Peyer's patch (tissue), 4 donors: ENCODE results near the gene TRPC6. TPM values are rescaled to one million over a fixed set of nuclear protein-coding genes. Genes with fewer than 3 reads are reported as not detected.

Source experiments
- DNase-seq, 3 donors: peaks; one replicate each; pipeline ENCODE4 v3.0.0-alpha.2; 2017 to 2019
- H3K27ac ChIP-seq, 4 donors: fragments of 200-600 bp; sonication (generic); one replicate each; pipeline ENCODE4 v1.5.1; 2016 to 2019
- H3K27me3 ChIP-seq, 2 donors: fragments of 200-600 bp; sonication (generic); one replicate each; pipeline ENCODE4 v1.5.1; 2019
- H3K36me3 ChIP-seq, 3 donors: fragments of 200-600 bp; sonication (generic); one replicate each; pipeline ENCODE4 v1.5.1; 2016 to 2019
- H3K4me1 ChIP-seq, 4 donors: fragments of 200-600 bp; sonication (generic); one replicate each; pipeline ENCODE4 v1.5.1; 2016 to 2019
- H3K4me3 ChIP-seq, 4 donors: fragments of 200-600 bp; sonication (generic); 1 replicate in 3 of 4; 2 replicates in 1 of 4; pipeline ENCODE4 v1.5.1; 2016 to 2019; ENCODE audit warnings: mild to moderate bottlenecking in 1 of 4
- H3K9me3 ChIP-seq, 4 donors: fragments of 200-600 bp; sonication (generic); one replicate each; pipeline ENCODE4 v1.5.1; 2016 to 2019; ENCODE audit warnings: mild to moderate bottlenecking in 1 of 4
- POLR2A ChIP-seq, 2 donors: fragments of 450-650 bp; IDR thresholded peaks; one replicate each; pipeline ENCODE4 v1.5.1; 2017; ENCODE audit warnings: antibody characterized with exemption in 2 of 2, mild to moderate bottlenecking in 2 of 2, moderate library complexity in 2 of 2
- total RNA-seq, 4 donors: library from RNA; depleted of rRNA; stranded (reverse); fragments of >200 nt; gene quantifications; one replicate each; pipeline ENCODE4 v1.1.0, GENCODE V29; 2016
- TF ChIP-seq, protein P1 (sequence below), 6 experiments: fragments of 450-650 bp in 4 of 6; fragments of 200-600 bp in 2 of 6; sonication (generic) in 1 of 6; IDR thresholded peaks; one replicate each; pipeline ENCODE4 v1.5.1; 2017 to 2019; ENCODE audit warnings: antibody characterized with exemption in 6 of 6, mild to moderate bottlenecking in 3 of 6, moderate library complexity in 1 of 6

Gene TRPC6
- total RNA-seq, 4 donors from 2014 or later, result 0.67 to 31.4 (median 1.4) TPM

DNA sequence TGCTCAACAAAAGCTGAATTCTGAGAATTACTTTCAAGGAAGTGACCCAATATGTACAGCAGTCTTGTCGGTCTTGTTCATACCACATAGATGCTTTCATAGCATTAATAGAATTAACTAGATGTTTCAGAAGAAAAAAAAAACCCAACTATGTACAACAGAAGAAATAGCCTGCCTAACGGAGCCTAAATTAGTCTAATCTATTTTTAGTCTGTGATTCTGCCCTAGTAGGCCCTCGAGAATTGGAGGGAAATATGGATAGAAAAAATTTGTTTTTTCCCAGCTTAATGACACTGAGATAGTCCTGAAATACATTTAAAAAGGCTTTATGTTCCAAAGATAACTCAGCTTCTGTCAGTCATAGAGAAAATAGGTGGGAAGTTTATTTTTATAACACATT, 17.1 kb upstream of the TRPC6 start:
- TF ChIP-seq, protein P1, sequence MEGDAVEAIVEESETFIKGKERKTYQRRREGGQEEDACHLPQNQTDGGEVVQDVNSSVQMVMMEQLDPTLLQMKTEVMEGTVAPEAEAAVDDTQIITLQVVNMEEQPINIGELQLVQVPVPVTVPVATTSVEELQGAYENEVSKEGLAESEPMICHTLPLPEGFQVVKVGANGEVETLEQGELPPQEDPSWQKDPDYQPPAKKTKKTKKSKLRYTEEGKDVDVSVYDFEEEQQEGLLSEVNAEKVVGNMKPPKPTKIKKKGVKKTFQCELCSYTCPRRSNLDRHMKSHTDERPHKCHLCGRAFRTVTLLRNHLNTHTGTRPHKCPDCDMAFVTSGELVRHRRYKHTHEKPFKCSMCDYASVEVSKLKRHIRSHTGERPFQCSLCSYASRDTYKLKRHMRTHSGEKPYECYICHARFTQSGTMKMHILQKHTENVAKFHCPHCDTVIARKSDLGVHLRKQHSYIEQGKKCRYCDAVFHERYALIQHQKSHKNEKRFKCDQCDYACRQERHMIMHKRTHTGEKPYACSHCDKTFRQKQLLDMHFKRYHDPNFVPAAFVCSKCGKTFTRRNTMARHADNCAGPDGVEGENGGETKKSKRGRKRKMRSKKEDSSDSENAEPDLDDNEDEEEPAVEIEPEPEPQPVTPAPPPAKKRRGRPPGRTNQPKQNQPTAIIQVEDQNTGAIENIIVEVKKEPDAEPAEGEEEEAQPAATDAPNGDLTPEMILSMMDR (IDR thresholded peaks at IDR 0.05), result no peak
- no peak for TF ChIP-seq POLR2A (IDR thresholded peaks at IDR 0.05)
- H3K27me3 ChIP-seq, result no peaks in the 10 kb centered on the region

DNA sequence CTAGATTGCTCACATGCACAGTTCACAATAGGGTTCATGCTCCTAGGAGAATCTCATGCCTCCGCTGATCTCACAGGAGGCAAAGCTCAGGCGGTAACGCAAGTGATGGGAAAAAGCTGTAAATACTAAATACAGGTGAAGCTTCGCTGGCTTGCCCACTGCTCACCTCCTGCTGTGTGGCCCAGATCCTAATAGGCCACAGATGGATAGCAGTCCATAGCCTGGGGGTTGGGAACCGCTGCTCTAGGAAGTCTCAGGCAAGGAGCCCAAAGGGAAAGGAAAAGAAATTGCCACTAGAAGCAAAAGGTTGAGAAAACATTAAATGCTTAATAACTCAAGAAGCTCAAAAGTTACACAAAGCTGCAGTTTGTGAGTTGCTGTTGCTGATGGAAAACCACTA, 3.2 kb upstream of the TRPC6 start:
- TF ChIP-seq, protein P1 (IDR thresholded peaks at IDR 0.05), result no peak
- TF ChIP-seq POLR2A (IDR thresholded peaks at IDR 0.05), result no peak
- Histone ChIP-seq H3K4me1 (no peaks in the 10 kb centered on the region), H3K27me3 (no peaks in the 10 kb centered on the region), H3K4me3 (no peak overlapping the region), H3K36me3 (no peaks in the 10 kb centered on the region), H3K9me3 (no peaks in the 10 kb centered on the region), H3K27ac (no peak overlapping the region)
- no peak for DNase-seq

More for the DNA sequence above, 17.1 kb upstream of the TRPC6 start:
- no peak overlapping the region for H3K4me3 ChIP-seq
- no peak for DNase-seq
- H3K27ac ChIP-seq, result no peak overlapping the region
- H3K9me3 ChIP-seq, result no peaks in the 10 kb centered on the region
- H3K4me1 ChIP-seq, result no peaks in the 10 kb centered on the region
- H3K36me3 ChIP-seq, result no peaks in the 10 kb centered on the region

- H3K27ac ChIP-seq, result no peak overlapping the region
- H3K27me3 ChIP-seq, result no peaks in the 10 kb centered on the region
- no peaks in the 10 kb centered on the region for H3K36me3 ChIP-seq
- no peak for TF ChIP-seq POLR2A (IDR thresholded peaks at IDR 0.05)
- TF ChIP-seq, protein P1 (IDR thresholded peaks at IDR 0.05), result no peak
- no peaks in the 10 kb centered on the region for H3K9me3 ChIP-seq
- H3K4me1 ChIP-seq, result no peaks in the 10 kb centered on the region
- no peak for DNase-seq
- H3K4me3 ChIP-seq, result no peak overlapping the region
These were observed 848 bp upstream of the TRPC6 start for GRCh38 chr11:101584655-101585054.

GRCh38 chr11:101584129-101584515, 315 bp upstream of the TRPC6 start:
- no peak for TF ChIP-seq POLR2A (IDR thresholded peaks at IDR 0.05)
- TF ChIP-seq, protein P1 (IDR thresholded peaks at IDR 0.05), result no peak
- no peaks in the 10 kb centered on the region for H3K4me1 ChIP-seq
- no peaks in the 10 kb centered on the region for H3K27me3 ChIP-seq
- no peak overlapping the region for H3K27ac ChIP-seq
- DNase-seq, result no peak
- no peaks in the 10 kb centered on the region for H3K9me3 ChIP-seq
- H3K36me3 ChIP-seq, result no peaks in the 10 kb centered on the region
- H3K4me3 ChIP-seq, result peak overlapping the region in 1 of 4 donors; percentile 55

DNA sequence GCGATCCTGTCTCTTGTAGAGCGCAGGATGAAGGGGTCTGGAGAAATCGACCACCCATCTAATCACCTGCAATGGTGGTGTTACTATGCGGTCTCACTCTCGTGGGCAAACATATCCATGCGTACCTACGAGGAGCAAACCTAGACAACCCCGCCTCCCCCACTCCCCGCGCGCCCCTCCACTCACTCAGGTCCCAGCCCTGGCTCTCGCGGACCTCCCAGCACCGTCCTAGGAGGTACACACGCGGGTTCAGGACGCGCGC, 887 bp downstream of the TRPC6 start:
- H3K36me3 ChIP-seq, result no peaks in the 10 kb centered on the region
- no peak for DNase-seq
- H3K27me3 ChIP-seq, result no peaks in the 10 kb centered on the region
- H3K4me3 ChIP-seq, result peak overlapping the region; percentile 10 to 55 (median 36)
- H3K27ac ChIP-seq, result peak overlapping the region in 3 of 4 donors; percentile 25 to 73 (median 54)
- H3K4me1 ChIP-seq, result no peaks in the 10 kb centered on the region
- H3K9me3 ChIP-seq, result no peaks in the 10 kb centered on the region
- TF ChIP-seq, protein P1 (IDR thresholded peaks at IDR 0.05), result no peak
- TF ChIP-seq POLR2A (IDR thresholded peaks at IDR 0.05), result no peak
